Measurements from ENCODE around the gene HOXD8.

HOXD8 gene

GRCh38 chr2:176090862-176091261 lies 38.6 kb upstream of the HOXD8 start:
- no peak for DNase-seq (ENCODE audit: low spot score)

GRCh38 chr2:176091329-176092258 lies 37.9 kb upstream of the HOXD8 start:
- no peak for DNase-seq (ENCODE audit: low spot score)

DNA sequence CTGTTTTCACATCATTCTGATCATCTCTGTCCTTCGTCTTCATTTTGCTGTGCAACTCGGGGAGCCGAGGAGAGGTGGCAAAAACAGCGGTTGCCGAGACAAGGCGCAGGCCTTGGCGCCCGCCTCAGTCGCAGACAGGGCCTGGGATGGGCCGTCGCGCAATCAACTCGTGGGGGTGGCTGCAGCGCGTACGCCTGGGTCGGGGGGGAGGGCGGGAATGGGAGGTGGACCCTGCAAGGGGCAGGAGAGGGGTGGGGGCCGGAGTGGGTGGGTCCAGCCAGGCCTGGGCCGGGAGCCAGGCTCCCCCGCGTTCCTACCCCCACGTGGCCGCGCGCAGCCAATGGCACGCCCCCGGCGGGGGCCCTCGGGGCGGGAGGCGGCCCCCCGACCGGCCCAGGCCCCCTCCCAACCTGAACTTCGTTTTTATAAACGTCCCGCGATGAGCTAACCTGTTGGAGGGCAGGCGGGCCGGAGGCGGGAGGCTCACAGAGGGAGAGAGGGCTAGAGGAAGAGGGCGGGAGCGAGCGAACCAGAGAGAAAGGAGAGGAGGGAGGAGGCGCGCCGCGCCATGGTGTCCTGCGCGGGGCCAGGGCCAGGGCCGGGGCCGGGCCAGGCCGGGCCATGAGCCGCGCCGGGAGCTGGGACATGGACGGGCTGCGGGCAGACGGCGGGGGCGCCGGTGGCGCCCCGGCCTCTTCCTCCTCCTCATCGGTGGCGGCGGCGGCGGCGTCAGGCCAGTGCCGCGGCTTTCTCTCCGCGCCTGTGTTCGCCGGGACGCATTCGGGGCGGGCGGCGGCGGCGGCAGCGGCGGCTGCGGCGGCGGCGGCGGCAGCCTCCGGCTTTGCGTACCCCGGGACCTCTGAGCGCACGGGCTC lies 37.0 kb upstream of the HOXD8 start, which contains the start of gene HOXD13:
HOXD13 (plus strand) TSS at position 452 of the 875 bp plus-strand sequence; CDS start at position 622, 170 bp downstream.
- no peak for DNase-seq (ENCODE audit: low spot score)

GRCh38 chr2:176093145-176093897 lies 36.2 kb upstream of the HOXD8 start:
- no peak for DNase-seq (ENCODE audit: low spot score)

DNA sequence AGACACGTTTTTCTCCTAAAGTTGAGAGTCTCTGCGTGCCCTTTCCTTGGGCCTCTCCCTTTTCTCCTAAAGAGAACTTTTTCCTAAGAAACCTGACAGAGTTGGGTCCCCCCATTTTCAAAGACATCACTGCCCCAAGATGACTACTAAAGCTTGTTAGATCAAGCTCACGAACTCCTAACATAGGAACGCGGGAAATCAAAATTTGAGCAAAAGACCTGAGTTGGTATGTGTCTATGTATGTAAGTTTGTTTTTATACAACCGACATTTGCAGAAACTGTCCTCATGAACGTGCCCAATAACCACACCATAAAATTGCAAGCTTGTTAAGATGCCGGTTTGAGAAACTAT lies 35.6 kb upstream of the HOXD8 start:
- no peak for DNase-seq (ENCODE audit: low spot score)

GRCh38 chr2:176094349-176094748 lies 35.2 kb upstream of the HOXD8 start:
- no peak for DNase-seq (ENCODE audit: low spot score)

DNA sequence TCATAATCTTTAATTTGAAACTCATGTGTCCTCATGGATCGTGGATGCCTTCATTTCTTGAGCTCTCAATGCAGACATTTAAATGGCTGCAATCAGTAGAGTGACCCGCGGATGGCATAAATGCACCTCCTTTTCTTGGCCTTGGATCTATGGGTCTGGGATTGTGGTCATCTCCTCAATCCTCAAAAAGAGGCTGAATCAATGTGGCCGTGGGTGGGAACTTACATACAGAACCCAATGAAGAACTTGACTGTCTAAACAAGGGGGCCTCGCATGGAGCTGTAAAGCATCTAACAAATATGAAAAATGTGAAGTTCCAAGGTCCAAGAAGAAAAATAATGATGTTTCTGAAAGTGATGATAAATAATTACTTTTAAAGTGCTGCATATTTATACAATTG lies 34.1 kb upstream of the HOXD8 start:
- no peak for DNase-seq (ENCODE audit: low spot score)

- no peak for DNase-seq (ENCODE audit: low spot score)
Observed at GRCh38 chr2:176096243-176096985, 33.1 kb upstream of the HOXD8 start.

- peak; percentile 80 for DNase-seq (ENCODE audit: low spot score)
Observed at GRCh38 chr2:176096986-176097819, 32.3 kb upstream of the HOXD8 start.

DNA sequence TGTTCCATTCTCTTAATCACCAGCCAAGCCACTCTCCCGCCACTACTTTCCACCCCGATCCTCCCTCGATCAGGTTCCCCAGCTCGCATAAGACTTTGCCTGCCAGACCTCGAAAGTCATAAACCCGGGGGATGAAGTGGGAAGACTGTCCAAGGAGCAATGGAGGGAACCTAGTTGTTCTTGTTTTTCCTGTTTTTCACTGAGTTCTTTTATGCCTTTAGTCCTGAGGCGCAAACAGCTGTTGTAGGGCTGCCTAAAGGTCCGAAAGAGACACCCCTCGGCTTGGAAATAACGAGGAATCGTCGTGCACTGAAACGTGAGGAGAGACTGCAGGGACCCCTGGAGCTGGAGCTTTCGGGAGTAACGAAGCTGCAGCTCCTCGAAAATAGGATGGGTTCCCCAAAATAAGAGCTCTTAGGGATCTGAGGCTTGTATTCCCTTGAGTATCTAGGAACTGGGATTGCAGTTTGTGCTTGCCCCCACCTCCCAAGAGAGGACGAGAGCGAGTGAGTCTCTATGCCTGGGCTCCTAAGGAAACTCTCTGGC lies 31.6 kb upstream of the HOXD8 start:
- no peak for DNase-seq (ENCODE audit: low spot score)

DNA sequence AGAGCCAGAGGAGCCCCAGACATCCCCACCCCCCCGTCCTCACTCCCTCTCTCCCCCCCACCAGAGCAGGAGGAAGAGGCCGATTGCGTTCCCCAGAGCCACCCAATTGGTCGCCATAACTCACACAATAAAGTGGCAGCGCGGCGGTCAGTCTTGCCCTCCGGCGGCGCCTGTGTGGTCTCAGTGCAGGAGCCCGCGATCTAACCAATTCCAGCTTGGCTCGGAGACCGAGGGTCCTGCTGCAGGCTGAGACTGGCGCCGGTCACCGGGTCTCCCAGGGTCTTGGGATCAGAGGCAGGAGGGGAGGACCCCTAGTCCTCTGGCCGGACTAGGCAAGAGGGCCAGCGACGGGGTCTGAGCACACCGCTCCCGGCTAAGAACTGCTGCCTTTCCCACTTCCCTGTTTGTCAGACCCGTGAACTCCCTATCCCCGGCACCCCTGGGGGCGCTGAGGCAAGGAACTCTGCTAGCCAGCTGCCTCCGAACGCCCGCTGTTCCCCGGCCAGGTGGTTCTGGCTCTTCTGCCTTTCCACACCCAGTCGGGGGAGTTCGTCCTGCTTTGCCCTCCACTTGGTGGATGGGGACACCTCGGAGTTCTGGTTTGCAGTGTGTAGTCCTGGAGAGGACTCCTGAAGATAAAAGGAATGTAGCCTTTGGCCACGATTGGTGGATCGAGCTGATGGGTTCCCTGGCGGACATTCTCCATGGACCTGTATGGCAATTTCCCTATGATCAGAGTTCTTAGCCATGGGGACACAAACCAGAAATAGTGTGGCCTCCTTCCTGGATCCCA lies 30.9 kb upstream of the HOXD8 start:
- DNase-seq (ENCODE audit: low spot score), result no peak

GRCh38 chr2:176099159-176099727 lies 30.3 kb upstream of the HOXD8 start:
- no peak for DNase-seq (ENCODE audit: low spot score)

DNA sequence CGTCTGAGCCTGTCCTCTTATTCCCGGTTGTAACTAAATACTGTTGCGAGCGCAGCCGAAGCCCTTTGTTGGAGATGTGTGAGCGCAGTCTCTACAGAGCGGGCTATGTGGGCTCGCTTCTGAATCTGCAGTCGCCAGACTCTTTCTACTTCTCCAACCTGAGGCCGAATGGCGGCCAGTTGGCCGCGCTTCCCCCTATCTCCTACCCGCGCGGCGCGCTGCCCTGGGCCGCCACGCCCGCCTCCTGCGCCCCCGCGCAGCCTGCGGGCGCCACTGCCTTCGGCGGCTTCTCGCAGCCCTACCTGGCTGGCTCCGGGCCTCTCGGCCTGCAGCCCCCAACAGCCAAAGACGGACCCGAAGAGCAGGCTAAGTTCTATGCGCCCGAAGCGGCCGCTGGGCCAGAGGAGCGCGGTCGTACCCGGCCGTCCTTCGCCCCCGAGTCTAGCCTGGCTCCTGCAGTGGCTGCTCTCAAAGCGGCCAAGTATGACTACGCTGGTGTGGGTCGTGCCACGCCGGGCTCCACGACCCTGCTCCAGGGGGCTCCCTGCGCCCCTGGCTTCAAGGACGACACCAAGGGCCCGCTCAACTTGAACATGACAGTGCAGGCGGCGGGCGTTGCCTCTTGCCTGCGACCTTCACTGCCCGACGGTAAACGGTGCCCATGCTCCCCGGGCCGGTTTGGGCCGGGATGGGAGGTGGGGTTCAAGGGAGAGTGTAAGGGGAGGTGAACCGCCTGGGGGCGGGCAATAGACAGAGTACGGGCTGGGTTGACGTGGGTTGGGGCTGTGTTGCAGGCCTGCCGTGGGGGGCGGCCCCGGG lies 29.6 kb upstream of the HOXD8 start, which contains the start of gene HOXD12:
HOXD12 (plus strand) TSS at position 68 of the 819 bp plus-strand sequence; CDS start at position 75, 7 bp downstream.
- DNase-seq (ENCODE audit: low spot score), result no peak

GRCh38 chr2:176100547-176101140 lies 28.9 kb upstream of the HOXD8 start:
- no peak for DNase-seq (ENCODE audit: low spot score)

- no peak for DNase-seq (ENCODE audit: low spot score)
Observed at GRCh38 chr2:176101216-176101830, 28.2 kb upstream of the HOXD8 start.

- no peak for DNase-seq (ENCODE audit: low spot score)
Observed at GRCh38 chr2:176101842-176102241, 27.7 kb upstream of the HOXD8 start.

All from SK-N-DZ (cell line).